Heart left ventricle (tissue), 16 donors: Measurements from ENCODE around the gene CFAP57. TPM values are rescaled to one million over a fixed set of nuclear protein-coding genes. Genes with fewer than 3 reads are reported as not detected.

Source experiments
- ATAC-seq, 4 donors: fragments of 200-7000 bp; cut with Tn5 transposase; one replicate each; pipeline ENCODE4 v1.9.1; 2020 to 2022; ENCODE audit warnings: moderate library complexity in 4 of 4, mild to moderate bottlenecking in 3 of 4, moderate number of reproducible peaks in 1 of 4
- DNase-seq, 5 donors: peaks; one replicate each; pipeline ENCODE4 v3.0.0-alpha.2; 2020
- H3K27ac ChIP-seq, 12 donors: fragments of 200-600 bp; sonication (generic) in 4 of 12; one replicate each; pipeline versions ENCODE4 v1.5.0 to v1.8.0; 2016 to 2022; ENCODE audit warnings: mild to moderate bottlenecking in 2 of 12
- H3K27me3 ChIP-seq, 9 donors: fragments of 200-600 bp; sonication (generic) in 2 of 9; one replicate each; pipeline versions ENCODE4 v1.5.1 to v1.8.0; 2016 to 2022; ENCODE audit warnings: mild to moderate bottlenecking in 3 of 9
- H3K36me3 ChIP-seq, 9 donors: fragments of 200-600 bp; sonication (generic) in 2 of 9; one replicate each; pipeline versions ENCODE4 v1.5.0 to v1.8.0; 2018 to 2022; ENCODE audit warnings: mild to moderate bottlenecking in 2 of 9
- H3K4me1 ChIP-seq, 12 donors: fragments of 200-600 bp; sonication (generic) in 4 of 12; one replicate each; pipeline versions ENCODE4 v1.5.0 to v1.8.0; 2016 to 2022; ENCODE audit warnings: mild to moderate bottlenecking in 3 of 12
- H3K4me3 ChIP-seq, 12 donors: fragments of 200-600 bp; sonication (generic) in 4 of 12; one replicate each; pipeline versions ENCODE4 v1.5.0 to v1.8.0; 2017 to 2022; ENCODE audit warnings: mild to moderate bottlenecking in 9 of 12, moderate library complexity in 4 of 12
- H3K9me3 ChIP-seq, 12 donors: fragments of 200-600 bp; sonication (generic) in 4 of 12; one replicate each; pipeline versions ENCODE4 v1.5.0 to v1.8.0; 2016 to 2022; ENCODE audit warnings: mild to moderate bottlenecking in 1 of 12
- CTCF ChIP-seq, 12 donors: fragments of 200-600 bp; sonication (generic) in 4 of 12; IDR thresholded peaks; one replicate each; pipeline versions ENCODE4 v1.5.0 to v1.8.0; 2018 to 2022; ENCODE audit warnings: antibody characterized with exemption in 12 of 12, mild to moderate bottlenecking in 5 of 12
- POLR2A ChIP-seq, 2 donors: fragments of 450-650 bp; IDR thresholded peaks; one replicate each; pipeline ENCODE4 v1.6.1; 2017; ENCODE audit warnings: antibody characterized with exemption in 2 of 2, mild to moderate bottlenecking in 2 of 2, moderate library complexity in 2 of 2
- WGBS, 4 donors: extraction: QIAGEN DNeasy Blood & Tissue Kit in 2 of 4; methylation state at CpG; one replicate each; pipeline versions ENCODE4 v1.1.5 to v1.1.7; 2013 to 2018; 5-methylcytosine and 5-hydroxymethylcytosine counted together
- intact Hi-C, 10 donors: fragments of 100-400 bp; cut with DNase I; formaldehyde crosslinking; loops; one replicate each; pipeline versions ENCODE4 v1.11.1 to v1.14.2; 2022
- polyA plus RNA-seq, 2 donors: library from polyadenylated mRNA; stranded (reverse); fragments of 200-250 nt; gene quantifications; one replicate each; pipeline ENCODE4 v1.2.3, GENCODE V29; 2013
- total RNA-seq, 9 donors: library from RNA; depleted of rRNA in 2 of 9; stranded (reverse); fragments of >200 nt in 2 of 9; fragmentation: NEBNext Ultra II Directional in 3 of 9; extraction: Animal tissue kit (Norgen Biotek cat#: 25700) in 3 of 9; gene quantifications; one replicate each; pipeline versions ENCODE4 v1.1.0 to v1.2.4, GENCODE V29; 2016 to 2023
- donor health status: ischemic (EF 13 %, LVEDD 7.1; RV severe dilation, severe dysfunction).
- donor health status: healthy with polysubstance abuse.
- donor health status: DM: no; HTN: yes; CAD: no.
- donor health status: DM: no; HTN: no; CAD: no.
- donor health status: ischemic (EF 25% LVEDD 6.9; RV normal size, moderate dysfunction).
- donor health status: ischemic (EF 25% LVEDD 5.7; RV mildly dilated, moderate dysfunction).
- donor health status: healthy.
- donor health status: DM: yes; HTN: yes; CAD: no.
- donor health status: ischemic (EF 35%, LVEDD 5.7; RV mildly dilated, moderate dysfunction).
- donor health status: nonischemic (EF 11% LVEDD 7.7; RV severe dilation, severe dysfunction).
- donor health status: DM: yes; HTN: yes; CAD: no.
- donor health status: PGD.
- donor health status: ischemic (EF 29% LVEDD 5.4; RV normal size, mild dysfunction).
- donor health status: nonischemic (EF 23%, LVEDD 6.1; RV moderate dilation, normal function).

The CFAP57 gene
- total and polyA plus RNA-seq, 11 donors = 0.07 to 0.34 (median 0.13) TPM; not detected in 5

- no peak for TF ChIP-seq POLR2A (IDR thresholded peaks at IDR 0.05)
- TF ChIP-seq CTCF (IDR thresholded peaks at IDR 0.05) = no peak
- Histone ChIP-seq H3K27ac (peak overlapping the region in 3 of 12 donors; percentile 21 to 80 (median 76)), H3K4me1 (peaks cover 5 to 54% (median 14%) of the 10 kb centered on the region in 12 donors), H3K9me3 (no peaks in the 10 kb centered on the region), H3K36me3 (no peaks in the 10 kb centered on the region), H3K27me3 (no peaks in the 10 kb centered on the region), H3K4me3 (no peak overlapping the region)
- DNase-seq = no peak
- intact Hi-C loops = loop anchor here in 5 of 10 donors (2.0 to 10.0 kb wide), 2 partner anchors 149 to 151 kb away; partner anchors contain the start of genes MED8 (in 4 of the 5) and SZT2 (in 4 of the 5)
- WGBS, 4 donors = 93 to 100% (median 96%) methylated on average over 12 to 17 of the region's 17 CpGs
- ATAC-seq = no peak
Observed at GRCh38 chr1:43234267-43234666, 62.1 kb downstream of the CFAP57 start.

- Histone ChIP-seq H3K4me3 (no peak overlapping the region), H3K9me3 (no peaks in the 10 kb centered on the region), H3K27me3 (no peaks in the 10 kb centered on the region), H3K4me1 (peaks cover 5 to 56% (median 14%) of the 10 kb centered on the region in 12 donors), H3K27ac (peak overlapping the region; percentile 9 to 80 (median 58)), H3K36me3 (no peaks in the 10 kb centered on the region)
- DNase-seq (no peak), ATAC-seq (peak in 1 of 4 donors; percentile 10)
- WGBS, 4 donors = 53 to 60% (median 54%) methylated on average over 8 of the region's 8 CpGs
- intact Hi-C loops = loop anchor here (2.0 to 10.0 kb wide), 8 partner anchors 67 to 187 kb away; partner anchors contain the start of genes ELOVL1 (in 4 of the 10), MED8 (in 4 of the 10), SZT2 (in 4 of the 10) and CDC20 (in 2 of the 10)
- TF ChIP-seq CTCF (IDR thresholded peaks at IDR 0.05) = no peak
- no peak for TF ChIP-seq POLR2A (IDR thresholded peaks at IDR 0.05)
Observed at GRCh38 chr1:43235040-43235439, 62.9 kb downstream of the CFAP57 start.

- H3K27ac ChIP-seq = peak overlapping the region in 11 of 12 donors; percentile 21 to 80 (median 59)
- no peaks in the 10 kb centered on the region for H3K36me3 ChIP-seq
- ATAC-seq (peak; percentile 43 to 64 (median 52)), DNase-seq (peak in 2 of 5 donors; percentile 33 to 51)
- H3K27me3 ChIP-seq = no peaks in the 10 kb centered on the region
- H3K9me3 ChIP-seq = no peaks in the 10 kb centered on the region
- H3K4me1 ChIP-seq = peaks cover 5 to 56% (median 14%) of the 10 kb centered on the region in 12 donors
- 62 to 77% (median 63%) methylated on average over 7 to 9 of the region's 9 CpGs for WGBS, 4 donors
- no peak overlapping the region for H3K4me3 ChIP-seq
- intact Hi-C loops = loop anchor here (2.0 to 10.0 kb wide), 8 partner anchors 67 to 187 kb away; partner anchors contain the start of genes ELOVL1 (in 4 of the 10), MED8 (in 4 of the 10), SZT2 (in 4 of the 10) and CDC20 (in 2 of the 10)
- TF ChIP-seq POLR2A (IDR thresholded peaks at IDR 0.05) (no peak), CTCF (IDR thresholded peaks at IDR 0.05) (no peak)
Observed at GRCh38 chr1:43235451-43236121, 63.5 kb downstream of the CFAP57 start.

GRCh38 chr1:43237121-43237520 is 65.0 kb downstream of the CFAP57 start:
- no peak for TF ChIP-seq CTCF (IDR thresholded peaks at IDR 0.05)
- no peak for TF ChIP-seq POLR2A (IDR thresholded peaks at IDR 0.05)
- no peaks in the 10 kb centered on the region for H3K9me3 ChIP-seq
- H3K4me1 ChIP-seq = peaks cover 5 to 64% (median 16%) of the 10 kb centered on the region in 12 donors
- H3K27ac ChIP-seq = no peak overlapping the region
- 74 to 85% (median 79%) methylated on average over 1 of the region's 1 CpG for WGBS, 4 donors
- DNase-seq = no peak
- no peak overlapping the region for H3K4me3 ChIP-seq
- intact Hi-C loops = loop anchor here in 9 of 10 donors (5.0 to 10.0 kb wide), 7 partner anchors 65 to 185 kb away; partner anchors contain the start of genes ELOVL1 (in 4 of the 9), MED8 (in 4 of the 9), SZT2 (in 4 of the 9) and CDC20 (in 2 of the 9)
- no peak for ATAC-seq
- no peaks in the 10 kb centered on the region for H3K27me3 ChIP-seq
- no peaks in the 10 kb centered on the region for H3K36me3 ChIP-seq
